Neural cell (in vitro differentiated cells): ENCODE data around the gene IQGAP1. TPM values are rescaled to one million over a fixed set of nuclear protein-coding genes. Genes with fewer than 3 reads are reported as not detected.

Experiments
- H2AFZ ChIP-seq: fragments of 200-600, 300-800 bp; sonication (generic), shearing (Covaris generic); 2 replicates; pipeline ENCODE4 v1.6.0; 2014; ENCODE audit warnings: low read depth, mild to moderate bottlenecking, antibody characterized with exemption, low read length, moderate library complexity
- H3F3A ChIP-seq: fragments of 200-600 bp; shearing (Covaris generic); 2 replicates; pipeline ENCODE4 v1.6.1; 2016; ENCODE audit warnings: mild to moderate bottlenecking, moderate library complexity, mixed read lengths, antibody characterized with exemption, low read length; ENCODE audit not compliant: insufficient read depth, poor library complexity, severe bottlenecking
- H3K27ac ChIP-seq: fragments of 200-600, 300-800 bp; sonication (generic), shearing (Covaris generic); 2 replicates; pipeline ENCODE4 v1.5.1; 2014; ENCODE audit warnings: mild to moderate bottlenecking, low read length, moderate library complexity
- H3K27me3 ChIP-seq: fragments of 300-800, 200-600 bp; sonication (generic), shearing (Covaris generic); 2 replicates; pipeline ENCODE4 v1.6.0; 2014; ENCODE audit warnings: mild to moderate bottlenecking, low read depth, low read length, moderate library complexity; ENCODE audit not compliant: insufficient read depth
- H3K36me3 ChIP-seq: fragments of 300-800, 200-600 bp; sonication (generic), shearing (Covaris generic); 2 replicates; pipeline ENCODE4 v1.5.1; 2014; ENCODE audit warnings: mild to moderate bottlenecking, antibody characterized with exemption, low read length, moderate library complexity; ENCODE audit not compliant: insufficient read depth
- H3K4me2 ChIP-seq: fragments of 300-800, 200-600 bp; sonication (generic), shearing (Covaris generic); 2 replicates; pipeline ENCODE4 v1.6.0; 2014; ENCODE audit warnings: mild to moderate bottlenecking, low read length
- H3K4me3 ChIP-seq: fragments of 300-800, 200-600 bp; sonication (generic), shearing (Covaris generic); 2 replicates; pipeline ENCODE4 v1.5.1; 2014; ENCODE audit warnings: mild to moderate bottlenecking, low read length, moderate library complexity
- H3K79me2 ChIP-seq: fragments of 200-600 bp; shearing (Covaris generic); replicated peaks from 2 replicates; pipeline ENCODE4 v1.6.0; 2014; ENCODE audit warnings: mild to moderate bottlenecking, low read length, moderate library complexity; ENCODE audit not compliant: insufficient read depth
- H3K9ac ChIP-seq: fragments of 300-800, 200-600 bp; sonication (generic), shearing (Covaris generic); 2 replicates; pipeline ENCODE4 v1.6.1; 2016; ENCODE audit warnings: mild to moderate bottlenecking, low read length, mixed read lengths
- H3K9me2 ChIP-seq: fragments of 200-600 bp; shearing (Covaris generic); 2 replicates; pipeline ENCODE4 v1.6.1; 2016; ENCODE audit warnings: mild to moderate bottlenecking, low read length, mixed read lengths; ENCODE audit not compliant: insufficient read depth
- H3K9me3 ChIP-seq: fragments of 200-600, 300-800 bp; sonication (generic), shearing (Covaris generic); 2 replicates; pipeline ENCODE4 v1.6.1; 2016; ENCODE audit warnings: mild to moderate bottlenecking, mixed run types, low read length, moderate library complexity, mixed read lengths
- H4K20me1 ChIP-seq: fragments of 200-600 bp; shearing (Covaris generic); 2 replicates; pipeline ENCODE4 v1.6.1; 2016; ENCODE audit warnings: mild to moderate bottlenecking, mixed run types; ENCODE audit not compliant: insufficient read depth
- EP300 ChIP-seq: fragments of 450-650 bp; conservative IDR thresholded peaks from 2 replicates; pipeline ENCODE4 v1.6.1; 2014; ENCODE audit warnings: antibody characterized with exemption, mild to moderate bottlenecking, moderate library complexity; ENCODE audit not compliant: poor library complexity, severe bottlenecking
- EZH2 ChIP-seq: fragments of 200-600, 300-800 bp; shearing (Covaris generic), sonication (generic); IDR thresholded peaks from 2 replicates; pipeline ENCODE4 v1.6.1; 2014; ENCODE audit warnings: antibody characterized with exemption, low read length, borderline replicate concordance, mild to moderate bottlenecking; ENCODE audit not compliant: insufficient read depth, poor library complexity, severe bottlenecking
- MXI1 ChIP-seq: fragments of 450-650 bp; conservative IDR thresholded peaks from 2 replicates; pipeline ENCODE4 v1.6.1; 2014; ENCODE audit warnings: antibody characterized with exemption, mild to moderate bottlenecking; ENCODE audit not compliant: poor library complexity, severe bottlenecking
- POLR2AphosphoS5 ChIP-seq: IDR thresholded peaks from 2 replicates; pipeline ENCODE4 v1.6.1; 2012
- RAD21 ChIP-seq: fragments of 450-650 bp; conservative IDR thresholded peaks from 2 replicates; pipeline ENCODE4 v1.6.1; 2014; ENCODE audit warnings: antibody characterized with exemption, mild to moderate bottlenecking, moderate library complexity
- SMC3 ChIP-seq: fragments of 450-650 bp; conservative IDR thresholded peaks from 2 replicates; pipeline ENCODE4 v1.6.1; 2014; ENCODE audit warnings: antibody characterized with exemption, mild to moderate bottlenecking, moderate library complexity; ENCODE audit not compliant: poor library complexity
- TAF1 ChIP-seq: IDR thresholded peaks from 2 replicates; pipeline ENCODE4 v1.6.1; 2012; ENCODE audit warnings: low read depth
- polyA plus RNA-seq: library from polyadenylated mRNA; depleted of rRNA; stranded (reverse); fragments of >200 nt; gene quantifications from 2 replicates; pipeline ENCODE4 v1.2.3, GENCODE V29; 2014
- TF ChIP-seq, protein P1 (sequence below): IDR thresholded peaks from 2 replicates; pipeline ENCODE4 v1.6.1; 2012; ENCODE audit warnings: borderline replicate concordance
- TF ChIP-seq, protein P2 (sequence below): fragments of 450-650 bp; IDR thresholded peaks from 2 replicates; pipeline ENCODE4 v1.5.1; 2014; ENCODE audit warnings: antibody characterized with exemption, mild to moderate bottlenecking, moderate library complexity; ENCODE audit not compliant: poor library complexity, severe bottlenecking

The IQGAP1 gene
- polyA plus RNA-seq, 1 donor from 2014 or later, result 16.6 TPM

- Histone ChIP-seq H3K36me3 (no peaks in the 10 kb centered on the region), H2AFZ (no peak overlapping the region), H3K79me2 (no peaks in the 10 kb centered on the region), H3K9me3 (no peaks in the 10 kb centered on the region), H3K4me2 (no peak overlapping the region), H3K27ac (no peak overlapping the region), H3K27me3 (no peaks in the 10 kb centered on the region), H3F3A (no peaks in the 10 kb centered on the region), H3K9me2 (no peaks in the 10 kb centered on the region), H3K4me3 (no peak overlapping the region), H4K20me1 (no peaks in the 10 kb centered on the region), H3K9ac (no peak overlapping the region)
- TF ChIP-seq MXI1, result no peak
- no peak for TF ChIP-seq POLR2AphosphoS5
- TF ChIP-seq, protein P1, sequence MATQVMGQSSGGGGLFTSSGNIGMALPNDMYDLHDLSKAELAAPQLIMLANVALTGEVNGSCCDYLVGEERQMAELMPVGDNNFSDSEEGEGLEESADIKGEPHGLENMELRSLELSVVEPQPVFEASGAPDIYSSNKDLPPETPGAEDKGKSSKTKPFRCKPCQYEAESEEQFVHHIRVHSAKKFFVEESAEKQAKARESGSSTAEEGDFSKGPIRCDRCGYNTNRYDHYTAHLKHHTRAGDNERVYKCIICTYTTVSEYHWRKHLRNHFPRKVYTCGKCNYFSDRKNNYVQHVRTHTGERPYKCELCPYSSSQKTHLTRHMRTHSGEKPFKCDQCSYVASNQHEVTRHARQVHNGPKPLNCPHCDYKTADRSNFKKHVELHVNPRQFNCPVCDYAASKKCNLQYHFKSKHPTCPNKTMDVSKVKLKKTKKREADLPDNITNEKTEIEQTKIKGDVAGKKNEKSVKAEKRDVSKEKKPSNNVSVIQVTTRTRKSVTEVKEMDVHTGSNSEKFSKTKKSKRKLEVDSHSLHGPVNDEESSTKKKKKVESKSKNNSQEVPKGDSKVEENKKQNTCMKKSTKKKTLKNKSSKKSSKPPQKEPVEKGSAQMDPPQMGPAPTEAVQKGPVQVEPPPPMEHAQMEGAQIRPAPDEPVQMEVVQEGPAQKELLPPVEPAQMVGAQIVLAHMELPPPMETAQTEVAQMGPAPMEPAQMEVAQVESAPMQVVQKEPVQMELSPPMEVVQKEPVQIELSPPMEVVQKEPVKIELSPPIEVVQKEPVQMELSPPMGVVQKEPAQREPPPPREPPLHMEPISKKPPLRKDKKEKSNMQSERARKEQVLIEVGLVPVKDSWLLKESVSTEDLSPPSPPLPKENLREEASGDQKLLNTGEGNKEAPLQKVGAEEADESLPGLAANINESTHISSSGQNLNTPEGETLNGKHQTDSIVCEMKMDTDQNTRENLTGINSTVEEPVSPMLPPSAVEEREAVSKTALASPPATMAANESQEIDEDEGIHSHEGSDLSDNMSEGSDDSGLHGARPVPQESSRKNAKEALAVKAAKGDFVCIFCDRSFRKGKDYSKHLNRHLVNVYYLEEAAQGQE, result no peak
- no peak for TF ChIP-seq RAD21
- TF ChIP-seq, protein P2, sequence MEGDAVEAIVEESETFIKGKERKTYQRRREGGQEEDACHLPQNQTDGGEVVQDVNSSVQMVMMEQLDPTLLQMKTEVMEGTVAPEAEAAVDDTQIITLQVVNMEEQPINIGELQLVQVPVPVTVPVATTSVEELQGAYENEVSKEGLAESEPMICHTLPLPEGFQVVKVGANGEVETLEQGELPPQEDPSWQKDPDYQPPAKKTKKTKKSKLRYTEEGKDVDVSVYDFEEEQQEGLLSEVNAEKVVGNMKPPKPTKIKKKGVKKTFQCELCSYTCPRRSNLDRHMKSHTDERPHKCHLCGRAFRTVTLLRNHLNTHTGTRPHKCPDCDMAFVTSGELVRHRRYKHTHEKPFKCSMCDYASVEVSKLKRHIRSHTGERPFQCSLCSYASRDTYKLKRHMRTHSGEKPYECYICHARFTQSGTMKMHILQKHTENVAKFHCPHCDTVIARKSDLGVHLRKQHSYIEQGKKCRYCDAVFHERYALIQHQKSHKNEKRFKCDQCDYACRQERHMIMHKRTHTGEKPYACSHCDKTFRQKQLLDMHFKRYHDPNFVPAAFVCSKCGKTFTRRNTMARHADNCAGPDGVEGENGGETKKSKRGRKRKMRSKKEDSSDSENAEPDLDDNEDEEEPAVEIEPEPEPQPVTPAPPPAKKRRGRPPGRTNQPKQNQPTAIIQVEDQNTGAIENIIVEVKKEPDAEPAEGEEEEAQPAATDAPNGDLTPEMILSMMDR, result no peak
- no peak for TF ChIP-seq EZH2
- no peak for TF ChIP-seq EP300
- no peak for TF ChIP-seq SMC3
- TF ChIP-seq TAF1, result no peak
These were observed 94.9 kb downstream of the IQGAP1 start for GRCh38 chr15:90483012-90483307.

GRCh38 chr15:90483637-90484036 lies 95.6 kb downstream of the IQGAP1 start:
- Histone ChIP-seq H4K20me1 (no peaks in the 10 kb centered on the region), H3K79me2 (no peaks in the 10 kb centered on the region), H3K9me2 (no peaks in the 10 kb centered on the region), H2AFZ (no peak overlapping the region), H3K9me3 (no peaks in the 10 kb centered on the region), H3K4me3 (no peak overlapping the region), H3K4me2 (no peak overlapping the region), H3K36me3 (no peaks in the 10 kb centered on the region), H3K27me3 (no peaks in the 10 kb centered on the region), H3K9ac (no peak overlapping the region), H3F3A (no peaks in the 10 kb centered on the region), H3K27ac (no peak overlapping the region)
- no peak for TF ChIP-seq EZH2
- TF ChIP-seq, protein P2, result no peak
- TF ChIP-seq TAF1, result no peak
- TF ChIP-seq RAD21, result no peak
- no peak for TF ChIP-seq EP300
- TF ChIP-seq, protein P1, result no peak
- TF ChIP-seq MXI1, result no peak
- TF ChIP-seq SMC3, result no peak
- no peak for TF ChIP-seq POLR2AphosphoS5
